HUES64 (cell line): ENCODE data around the gene NR4A1.

Experiments
- H3K27ac ChIP-seq: 2 replicates; pipeline ENCODE4 v1.7.0; 2013; ENCODE audit warnings: low read depth, low read length, inconsistent platforms
- H3K27me3 ChIP-seq: 2 replicates; pipeline ENCODE4 v1.6.1; 2013; ENCODE audit warnings: mild to moderate bottlenecking, low read length; ENCODE audit not compliant: insufficient read depth
- H3K36me3 ChIP-seq: 2 replicates; pipeline ENCODE4 v1.6.1; 2013; ENCODE audit warnings: mild to moderate bottlenecking, low read length; ENCODE audit not compliant: insufficient read depth
- H3K4me1 ChIP-seq: 2 replicates; pipeline ENCODE4 v1.6.1; 2013; ENCODE audit warnings: mild to moderate bottlenecking, low read length, moderate library complexity; ENCODE audit not compliant: insufficient read depth
- H3K4me3 ChIP-seq: 2 replicates; pipeline ENCODE4 v1.5.1; 2013; ENCODE audit warnings: mild to moderate bottlenecking, low read length, moderate library complexity
- H3K9ac ChIP-seq: 2 replicates; pipeline ENCODE4 v1.6.1; 2013; ENCODE audit warnings: mild to moderate bottlenecking, low read depth, low read length
- H3K9me3 ChIP-seq: 2 replicates; pipeline ENCODE4 v1.6.1; 2013; ENCODE audit warnings: low read depth, low read length; ENCODE audit not compliant: insufficient read depth
- WGBS: fragments of 150-250, 120-280 bp; methylation state at CpG from one replicate; pipeline ENCODE4 v1.1.7; 2013; ENCODE audit warnings: missing lambda C conversion rate; 5-methylcytosine and 5-hydroxymethylcytosine counted together

NR4A1 gene

GRCh38 chr12:52074971-52075724, 23.9 kb downstream of the NR4A1 start:
- Histone ChIP-seq H3K27ac (no peak overlapping the region), H3K4me3 (no peak overlapping the region), H3K9ac (no peak overlapping the region), H3K36me3 (peaks cover 74% of the 10 kb centered on the region), H3K9me3 (no peaks in the 10 kb centered on the region), H3K27me3 (no peaks in the 10 kb centered on the region), H3K4me1 (no peaks in the 10 kb centered on the region)
- WGBS = 95% methylated on average over 3 of the region's 3 CpGs

- H3K4me3 ChIP-seq = no peak overlapping the region
- H3K4me1 ChIP-seq = peaks cover 4% of the 10 kb centered on the region; the same call in 1 of the 2 replicates
- no peaks in the 10 kb centered on the region for H3K9me3 ChIP-seq
- no peak overlapping the region for H3K27ac ChIP-seq
- peaks cover 70% of the 10 kb centered on the region for H3K36me3 ChIP-seq
- no peaks in the 10 kb centered on the region for H3K27me3 ChIP-seq
- WGBS = 96% methylated on average over 16 of the region's 16 CpGs
- no peak overlapping the region for H3K9ac ChIP-seq
These were observed 25.6 kb downstream of the NR4A1 start for GRCh38 chr12:52076811-52077210.

DNA sequence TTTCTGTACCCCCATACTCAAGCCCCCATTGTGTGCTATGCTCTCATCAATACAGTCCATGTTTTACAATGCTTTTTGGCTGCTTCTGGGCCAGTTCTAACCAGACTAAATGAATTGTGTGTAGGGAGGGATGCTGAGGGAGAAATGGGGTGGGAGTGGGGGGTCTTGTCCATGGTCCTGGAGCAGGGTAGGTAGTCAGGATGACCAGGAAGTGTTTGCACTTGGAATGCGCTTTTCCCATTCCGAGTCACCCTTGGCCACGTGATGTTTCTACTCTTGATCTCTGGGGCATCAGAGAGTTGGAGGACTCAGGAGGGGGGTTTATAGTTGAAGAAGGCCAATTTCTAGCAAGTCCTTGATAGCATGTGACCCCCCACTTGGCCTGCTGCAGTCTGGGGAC, 27.0 kb downstream of the NR4A1 start:
- peaks cover 57% of the 10 kb centered on the region for H3K36me3 ChIP-seq
- 93% methylated on average over 3 of the region's 3 CpGs for WGBS

DNA sequence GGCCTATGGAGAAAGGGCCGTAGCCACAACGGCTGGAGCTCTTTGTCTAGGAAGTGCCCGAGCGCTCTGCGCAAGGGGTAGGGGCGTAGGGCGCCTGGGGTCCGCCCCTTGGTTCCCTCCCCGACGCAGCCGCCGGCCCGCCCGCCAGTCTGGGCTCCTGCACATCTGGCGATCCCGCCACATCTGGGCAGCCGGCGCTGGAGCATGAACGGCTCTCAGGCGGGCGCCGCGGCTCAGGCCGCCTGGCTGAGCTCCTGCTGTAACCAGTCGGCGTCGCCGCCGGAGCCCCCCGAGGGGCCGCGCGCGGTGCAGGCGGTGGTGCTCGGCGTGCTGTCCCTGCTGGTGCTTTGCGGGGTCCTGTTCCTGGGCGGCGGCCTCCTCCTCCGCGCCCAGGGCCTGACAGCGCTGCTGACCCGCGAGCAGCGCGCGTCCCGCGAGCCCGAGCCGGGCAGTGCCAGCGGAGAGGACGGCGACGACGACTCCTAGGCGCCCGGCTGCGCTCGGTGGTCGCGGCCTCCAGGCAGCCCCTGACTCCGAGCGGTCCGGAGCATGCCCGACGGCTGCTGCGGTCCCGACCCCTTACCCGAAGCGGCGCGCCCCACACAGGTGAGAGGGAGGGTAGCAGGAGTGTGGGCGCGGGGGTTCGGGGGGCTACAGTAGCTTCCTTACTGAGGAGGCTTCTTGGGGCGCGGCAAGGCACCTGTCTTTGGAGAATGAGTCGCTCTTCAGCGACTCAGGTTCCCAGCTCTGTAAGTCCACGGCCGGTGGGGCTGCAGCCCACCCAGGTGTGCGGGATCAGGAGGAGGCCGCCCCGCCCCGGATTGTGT, 28.5 kb downstream of the NR4A1 start, which contains the start of gene SMIM41:
TSS of gene SMIM41 (plus strand) at position 129 of the 827 bp plus-strand sequence. CDS start at position 205, 76 bp downstream.
- H3K4me3 ChIP-seq = no peak within 1 kb of the TSS
- H3K4me1 ChIP-seq = peaks cover 10% of the 10 kb centered on the region
- WGBS = 95% methylated on average over 87 of the region's 87 CpGs
- peaks cover 44% of the 10 kb centered on the region for H3K36me3 ChIP-seq
- no peaks in the 10 kb centered on the region for H3K9me3 ChIP-seq
- H3K27ac ChIP-seq = no peak within 1 kb of the TSS
- H3K27me3 ChIP-seq = no peaks in the 10 kb centered on the region
- H3K9ac ChIP-seq = no peak within 1 kb of the TSS

More for the DNA sequence above, 27.0 kb downstream of the NR4A1 start:
- Histone ChIP-seq H3K27me3 (no peaks in the 10 kb centered on the region), H3K9ac (no peak overlapping the region), H3K9me3 (no peaks in the 10 kb centered on the region), H3K4me3 (no peak overlapping the region), H3K27ac (no peak overlapping the region), H3K4me1 (peaks cover 10% of the 10 kb centered on the region)

DNA sequence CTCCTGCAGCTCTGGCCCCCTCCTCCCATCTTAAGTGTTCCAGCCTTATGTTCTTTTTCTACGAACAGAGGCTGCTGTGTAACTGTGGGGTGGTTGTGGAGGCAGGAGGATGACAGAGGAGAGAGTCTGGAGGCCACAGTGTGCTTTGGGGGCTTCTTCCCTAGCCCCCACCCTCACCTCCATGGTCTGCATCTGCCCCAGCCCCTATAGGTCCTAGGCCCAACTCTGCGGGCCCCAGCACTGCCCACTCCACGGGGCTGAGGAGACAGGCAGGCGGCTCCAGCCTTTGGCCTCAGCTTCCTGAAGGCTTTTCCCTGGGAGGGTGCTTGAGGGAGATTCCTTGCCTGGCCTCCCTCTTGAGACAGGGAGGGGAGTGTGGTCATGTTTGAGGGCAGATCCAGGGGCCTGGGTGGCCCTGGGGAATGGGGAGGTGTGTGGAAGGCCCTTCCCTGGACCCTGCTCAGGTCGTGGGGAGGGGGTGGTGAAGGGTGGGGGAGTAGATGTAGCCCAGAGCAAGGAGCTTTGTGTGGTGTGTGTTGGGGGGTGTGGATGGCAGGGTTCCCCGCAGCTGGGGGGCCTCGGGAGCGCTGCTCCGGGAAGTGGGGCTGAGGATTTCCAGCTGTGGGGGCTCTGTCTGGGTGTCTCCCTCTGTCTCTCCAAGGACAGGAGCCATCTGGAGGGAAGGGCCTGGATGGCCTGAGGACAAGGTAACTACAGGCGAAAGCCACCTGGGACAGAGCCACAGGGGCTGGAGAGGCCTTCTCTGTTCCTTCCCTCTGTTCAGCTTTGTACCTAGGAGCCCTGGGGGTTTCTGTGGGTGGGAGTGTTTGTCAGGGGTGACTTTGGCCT, 29.4 kb downstream of the NR4A1 start:
- Histone ChIP-seq H3K9ac (no peak overlapping the region), H3K9me3 (no peaks in the 10 kb centered on the region), H3K4me1 (peaks cover 10% of the 10 kb centered on the region), H3K4me3 (no peak overlapping the region), H3K27me3 (no peaks in the 10 kb centered on the region), H3K27ac (no peak overlapping the region), H3K36me3 (peaks cover 35% of the 10 kb centered on the region)
- WGBS = 89% methylated on average over 9 of the region's 10 CpGs

DNA sequence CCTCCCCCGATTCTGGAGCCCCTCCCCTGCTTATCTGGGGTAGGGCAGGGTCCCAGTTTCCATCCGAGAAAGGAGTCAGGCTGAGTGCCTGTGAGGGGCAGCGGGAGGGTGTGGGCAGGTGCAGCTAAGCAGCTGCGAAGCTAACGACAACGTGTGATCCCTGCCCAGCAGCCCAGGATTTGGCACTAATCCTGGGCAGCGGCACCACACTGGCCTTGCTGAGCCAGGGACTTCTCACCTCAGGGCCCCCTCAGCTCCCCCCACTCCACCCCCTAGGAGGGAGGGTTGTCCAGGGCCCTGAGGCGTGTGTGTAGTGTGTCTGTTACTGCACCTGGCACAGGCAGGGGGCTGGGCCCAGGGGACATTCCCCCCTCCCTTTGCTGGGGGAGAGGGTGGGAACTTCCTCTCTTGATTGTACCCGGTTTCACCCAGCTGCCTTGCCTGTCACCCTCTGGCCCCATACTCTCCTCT, 30.1 kb downstream of the NR4A1 start:
- no peaks in the 10 kb centered on the region for H3K27me3 ChIP-seq
- H3K4me1 ChIP-seq = peaks cover 10% of the 10 kb centered on the region
- H3K27ac ChIP-seq = no peak overlapping the region
- H3K9me3 ChIP-seq = no peaks in the 10 kb centered on the region
- no peak overlapping the region for H3K4me3 ChIP-seq
- H3K9ac ChIP-seq = no peak overlapping the region
- WGBS = 54% methylated on average over 8 of the region's 9 CpGs
- H3K36me3 ChIP-seq = peaks cover 28% of the 10 kb centered on the region

DNA sequence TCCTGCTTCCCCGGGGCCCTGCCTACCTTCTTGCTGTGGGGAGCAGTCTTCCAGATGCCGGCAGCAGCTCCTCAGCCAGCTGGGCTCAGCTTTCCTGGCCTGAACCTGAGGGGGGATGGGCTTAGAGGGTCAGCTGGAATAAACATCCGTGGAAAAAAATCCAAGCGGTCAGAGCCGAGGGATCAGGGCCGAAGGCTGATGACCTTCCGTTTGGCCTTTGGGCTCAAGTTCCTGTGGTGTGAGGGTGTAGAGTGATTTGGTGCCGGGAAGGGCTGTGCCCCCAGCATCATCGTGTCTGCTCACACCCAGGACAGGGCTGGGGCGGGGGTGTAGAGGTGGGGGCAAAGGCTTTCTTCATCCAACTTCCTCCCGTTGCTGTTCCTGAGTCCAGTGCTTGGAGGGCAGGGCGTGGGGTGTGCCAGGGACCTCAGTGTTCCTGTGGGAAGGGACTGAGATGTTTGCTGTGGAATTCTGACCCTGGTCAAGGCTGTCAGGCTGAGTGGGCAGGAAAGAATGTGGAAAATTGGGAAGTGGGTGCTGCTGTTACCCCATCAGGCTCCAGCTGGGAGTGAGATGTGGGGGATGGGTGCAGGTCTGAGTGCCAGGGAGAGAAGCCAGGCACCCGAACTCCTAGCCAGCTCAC, 30.9 kb downstream of the NR4A1 start:
- Histone ChIP-seq H3K4me3 (no peak overlapping the region), H3K27ac (no peak overlapping the region), H3K9me3 (no peaks in the 10 kb centered on the region), H3K4me1 (peaks cover 10% of the 10 kb centered on the region), H3K36me3 (peaks cover 20% of the 10 kb centered on the region), H3K9ac (no peak overlapping the region), H3K27me3 (no peaks in the 10 kb centered on the region)
- 57% methylated on average over 13 of the region's 13 CpGs for WGBS

- 84% methylated on average over 4 of the region's 4 CpGs for WGBS
- Histone ChIP-seq H3K9ac (no peak overlapping the region), H3K36me3 (peaks cover 16% of the 10 kb centered on the region), H3K4me1 (peaks cover 10% of the 10 kb centered on the region), H3K4me3 (no peak overlapping the region), H3K9me3 (no peaks in the 10 kb centered on the region), H3K27ac (no peak overlapping the region), H3K27me3 (no peaks in the 10 kb centered on the region)
These were observed 31.4 kb downstream of the NR4A1 start for GRCh38 chr12:52082669-52082987.

- H3K4me3 ChIP-seq = no peak overlapping the region
- peaks cover 11% of the 10 kb centered on the region for H3K36me3 ChIP-seq
- H3K9me3 ChIP-seq = no peaks in the 10 kb centered on the region
- peaks cover 10% of the 10 kb centered on the region for H3K4me1 ChIP-seq
- H3K27me3 ChIP-seq = no peaks in the 10 kb centered on the region
- WGBS = 54% methylated on average over 11 of the region's 11 CpGs
- H3K9ac ChIP-seq = no peak overlapping the region
- H3K27ac ChIP-seq = no peak overlapping the region
These were observed 31.9 kb downstream of the NR4A1 start for GRCh38 chr12:52082988-52083637.

GRCh38 chr12:52083638-52083996, 32.4 kb downstream of the NR4A1 start:
- no peak overlapping the region for H3K9ac ChIP-seq
- H3K27ac ChIP-seq = no peak overlapping the region
- peaks cover 10% of the 10 kb centered on the region for H3K4me1 ChIP-seq
- H3K27me3 ChIP-seq = no peaks in the 10 kb centered on the region
- WGBS = 100% methylated on average over 1 of the region's 2 CpGs
- H3K36me3 ChIP-seq = peaks cover 6% of the 10 kb centered on the region
- H3K9me3 ChIP-seq = no peaks in the 10 kb centered on the region
- H3K4me3 ChIP-seq = no peak overlapping the region
